HG02798 (cell line): ENCODE data around the gene STXBP2.
A peak's percentile ranks its signal among the peaks of the same experiment; 100 is the strongest.

Experiments
- ATAC-seq: cut with Tn5 transposase; IDR thresholded peaks from one replicate; pipeline ENCODE4 v1.9.1; 2021; ENCODE audit warnings: mild to moderate bottlenecking; ENCODE audit not compliant: unreplicated experiment, poor library complexity

Gene STXBP2

GRCh38 chr19:7612282-7613274 is 24.3 kb upstream of the STXBP2 start:
- ATAC-seq: no peak

GRCh38 chr19:7614859-7615741 is 21.8 kb upstream of the STXBP2 start:
- ATAC-seq: no peak

GRCh38 chr19:7617172-7617571 is 19.7 kb upstream of the STXBP2 start:
- no peak for ATAC-seq

- ATAC-seq: no peak
These were observed 19.2 kb upstream of the STXBP2 start for GRCh38 chr19:7617735-7618134.

GRCh38 chr19:7618348-7618747 is 18.6 kb upstream of the STXBP2 start:
- no peak for ATAC-seq

GRCh38 chr19:7618771-7619510 is 18.0 kb upstream of the STXBP2 start:
- ATAC-seq: no peak

- ATAC-seq: no peak
These were observed 17.1 kb upstream of the STXBP2 start for GRCh38 chr19:7619671-7620441.

- ATAC-seq: no peak
These were observed 16.2 kb upstream of the STXBP2 start for GRCh38 chr19:7620442-7621412.

- ATAC-seq: no peak
These were observed 13.8 kb upstream of the STXBP2 start for GRCh38 chr19:7622933-7623685.

GRCh38 chr19:7623725-7624603 is 12.9 kb upstream of the STXBP2 start:
- ATAC-seq: no peak

GRCh38 chr19:7624810-7625209 is 12.1 kb upstream of the STXBP2 start:
- ATAC-seq: no peak

GRCh38 chr19:7625763-7626372 is 11.0 kb upstream of the STXBP2 start:
- ATAC-seq: no peak

GRCh38 chr19:7627166-7627565 is 9.7 kb upstream of the STXBP2 start:
- ATAC-seq: no peak

- no peak for ATAC-seq
These were observed 8.2 kb upstream of the STXBP2 start for GRCh38 chr19:7628589-7629311.

- peak; percentile 92 for ATAC-seq
These were observed 7.4 kb upstream of the STXBP2 start, which contains the start of the genes PET100 and XAB2 for GRCh38 chr19:7629347-7630054. PET100 (plus strand) TSS chr19:7629793; CDS start chr19:7629834, 41 bp downstream. XAB2 (minus strand) TSS chr19:7629545; CDS start chr19:7629527, 18 bp downstream.
